Retinal pigment epithelial cell (primary cell): ENCODE measurements around the gene UBE2J2.

Source experiments
- DNase-seq: peaks from one replicate; pipeline ENCODE4 v3.0.0-alpha.2; 2010; ENCODE audit warnings: low read depth
- H3K4me3 ChIP-seq: 2 replicates; pipeline ENCODE4 v1.5.1; 2011; ENCODE audit warnings: mild to moderate bottlenecking, low read length, control low read depth, moderate library complexity
- TF ChIP-seq, protein P1 (sequence below): conservative IDR thresholded peaks from 2 replicates; pipeline ENCODE4 v1.5.1; 2011; ENCODE audit warnings: low read depth, low read length, control low read depth, inconsistent platforms

The UBE2J2 gene

DNA sequence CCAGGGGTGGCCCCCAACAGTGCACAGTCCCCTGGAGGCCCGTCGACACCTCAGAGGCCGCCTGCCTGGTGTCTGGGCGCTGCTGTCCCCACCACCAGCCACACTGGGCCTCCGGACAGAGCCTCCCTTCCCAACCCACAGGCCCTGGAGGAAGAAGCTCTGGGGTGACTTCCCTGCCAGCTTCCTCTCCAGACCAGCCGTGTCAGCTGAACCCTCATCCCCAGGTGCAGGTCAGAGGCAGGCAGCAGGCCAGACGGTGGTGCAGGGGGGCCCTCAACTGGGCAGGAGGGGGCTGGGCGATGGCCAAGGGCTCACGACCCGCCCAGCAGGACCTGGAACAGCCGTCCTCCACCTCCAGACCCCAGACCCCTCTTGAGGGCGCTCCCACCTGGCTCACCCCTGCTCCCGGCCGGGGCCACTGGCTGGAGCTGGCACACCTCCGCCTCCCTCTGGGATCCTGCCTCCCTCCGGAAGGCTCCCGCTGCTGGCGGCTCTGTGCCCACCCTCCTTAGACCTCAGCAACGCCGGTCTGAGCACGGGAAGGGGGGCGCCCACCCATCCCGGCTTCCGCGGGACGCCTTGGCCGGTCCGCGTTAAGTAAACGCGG lies 67.8 kb downstream of the UBE2J2 start:
- DNase-seq: no peak
- H3K4me3 ChIP-seq: peak overlapping the region; percentile 6
- TF ChIP-seq, protein P1, sequence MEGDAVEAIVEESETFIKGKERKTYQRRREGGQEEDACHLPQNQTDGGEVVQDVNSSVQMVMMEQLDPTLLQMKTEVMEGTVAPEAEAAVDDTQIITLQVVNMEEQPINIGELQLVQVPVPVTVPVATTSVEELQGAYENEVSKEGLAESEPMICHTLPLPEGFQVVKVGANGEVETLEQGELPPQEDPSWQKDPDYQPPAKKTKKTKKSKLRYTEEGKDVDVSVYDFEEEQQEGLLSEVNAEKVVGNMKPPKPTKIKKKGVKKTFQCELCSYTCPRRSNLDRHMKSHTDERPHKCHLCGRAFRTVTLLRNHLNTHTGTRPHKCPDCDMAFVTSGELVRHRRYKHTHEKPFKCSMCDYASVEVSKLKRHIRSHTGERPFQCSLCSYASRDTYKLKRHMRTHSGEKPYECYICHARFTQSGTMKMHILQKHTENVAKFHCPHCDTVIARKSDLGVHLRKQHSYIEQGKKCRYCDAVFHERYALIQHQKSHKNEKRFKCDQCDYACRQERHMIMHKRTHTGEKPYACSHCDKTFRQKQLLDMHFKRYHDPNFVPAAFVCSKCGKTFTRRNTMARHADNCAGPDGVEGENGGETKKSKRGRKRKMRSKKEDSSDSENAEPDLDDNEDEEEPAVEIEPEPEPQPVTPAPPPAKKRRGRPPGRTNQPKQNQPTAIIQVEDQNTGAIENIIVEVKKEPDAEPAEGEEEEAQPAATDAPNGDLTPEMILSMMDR: no peak

DNA sequence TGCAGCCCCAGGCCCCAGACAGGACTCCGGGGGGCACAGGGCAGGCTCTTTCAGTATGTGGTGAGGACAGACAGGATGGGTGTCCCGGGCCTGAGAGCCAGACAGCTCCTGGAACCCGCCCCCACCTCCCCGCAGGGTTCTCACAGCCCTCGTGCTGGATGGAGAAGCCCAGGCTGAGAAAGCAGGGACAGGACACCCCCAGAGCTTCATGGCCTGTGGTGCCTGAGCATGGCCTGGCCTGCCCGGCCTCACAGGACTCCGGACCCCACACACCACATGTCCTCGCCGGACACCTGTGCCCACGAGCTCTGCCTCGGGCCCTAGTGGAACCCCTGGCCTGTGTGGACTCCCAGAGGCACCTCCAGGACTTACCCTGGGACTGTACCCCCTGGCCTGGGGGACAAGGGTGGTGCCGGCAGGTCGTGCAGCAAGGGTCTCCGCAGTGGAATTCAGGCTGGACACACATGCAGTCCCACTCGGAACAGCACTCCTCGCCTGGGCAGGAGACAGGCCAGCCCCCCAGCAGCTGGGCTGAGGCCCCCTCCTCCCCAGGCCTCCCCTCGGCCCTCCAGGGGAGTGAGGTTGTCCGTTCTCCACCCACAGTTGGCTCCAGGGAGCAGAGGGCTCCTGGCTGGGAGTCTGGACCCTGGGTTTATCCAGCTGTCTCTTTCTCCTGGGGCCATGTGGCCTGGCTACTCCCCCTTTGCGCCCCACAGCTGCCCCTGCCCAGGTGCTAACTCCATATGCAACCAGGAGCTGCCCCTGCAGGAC lies 68.5 kb downstream of the UBE2J2 start:
- TF ChIP-seq, protein P1: no peak
- no peak overlapping the region for H3K4me3 ChIP-seq
- no peak for DNase-seq

DNA sequence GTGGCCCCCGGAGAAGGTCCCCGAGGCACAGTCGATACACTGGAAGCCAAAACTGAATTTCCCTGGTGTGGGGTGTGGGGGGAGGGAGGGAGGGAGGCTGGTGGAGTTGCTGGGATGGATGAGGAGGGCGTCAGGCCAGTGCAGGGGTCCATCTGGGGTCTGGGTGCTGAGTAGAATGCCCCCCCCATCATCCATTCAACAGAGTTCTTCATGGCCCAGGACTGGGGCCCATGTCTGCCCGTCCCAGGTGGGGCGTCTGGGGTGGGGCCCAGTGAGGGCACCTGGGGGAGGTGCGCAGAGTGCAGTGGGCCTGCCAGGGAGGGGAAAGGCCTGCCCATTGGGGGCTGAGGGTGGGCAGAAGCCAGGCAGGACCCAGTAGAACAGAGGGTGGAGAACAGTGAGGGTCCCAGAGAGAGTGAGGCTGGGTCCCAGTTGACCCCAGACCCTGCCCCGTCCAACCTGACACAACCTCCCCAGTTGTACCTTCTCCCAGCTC lies 69.2 kb downstream of the UBE2J2 start:
- no peak for DNase-seq

More for the DNA sequence above, 69.2 kb downstream of the UBE2J2 start:
- TF ChIP-seq, protein P1: no peak
- H3K4me3 ChIP-seq: no peak overlapping the region
